ENCODE results near the gene LTF. TPM values are rescaled to one million over a fixed set of nuclear protein-coding genes. Genes with fewer than 3 reads are reported as not detected.

LTF gene
- total and polyA plus RNA-seq, 8 donors = 6.9 to 21.0 (median 11.2) TPM

- Histone ChIP-seq H3K27ac (peak overlapping the region; percentile 63 to 94 (median 84)), H3K27me3 (no peaks in the 10 kb centered on the region), H3K4me3 (peak overlapping the region in 3 of 4 donors; percentile 0 to 43 (median 42)), H3K36me3 (no peaks in the 10 kb centered on the region), H3K4me1 (peaks cover 0 to 10% (median 4%) of the 10 kb centered on the region in 3 donors), H3K9me3 (no peaks in the 10 kb centered on the region)
- ATAC-seq (peak; percentile 83 to 90 (median 86)), DNase-seq (peak; percentile 88 to 96 (median 93)), FAIRE-seq (no peak)
- TF ChIP-seq CTCF (IDR thresholded peaks at IDR 0.05) = no peak
- WGBS, 2 donors = 24 to 26% methylated on average over 10 of the region's 10 CpGs
- intact Hi-C loops (cut with DNase I) = loop anchor here in 1 of 3 donors (5.0 kb wide), 1 partner anchor 142 kb away; no protein-coding TSS in a partner anchor
Observed at GRCh38 chr3:46484911-46485778, 20.4 kb upstream of the LTF start.

- intact Hi-C loops (cut with DNase I) = loop anchor here in 1 of 3 donors (5.0 kb wide), 1 partner anchor 143 kb away; no protein-coding TSS in a partner anchor
- H3K9me3 ChIP-seq = no peaks in the 10 kb centered on the region
- H3K27ac ChIP-seq = peak overlapping the region; percentile 63 to 94 (median 84)
- 66 to 77% methylated on average over 1 of the region's 1 CpG for WGBS, 2 donors
- FAIRE-seq = no peak
- H3K27me3 ChIP-seq = no peaks in the 10 kb centered on the region
- peaks cover 0 to 9% (median 4%) of the 10 kb centered on the region in 3 donors for H3K4me1 ChIP-seq
- peak overlapping the region in 3 of 4 donors; percentile 0 to 43 (median 42) for H3K4me3 ChIP-seq
- peak in 3 of 4 donors; percentile 3 to 26 (median 26) for ATAC-seq
- TF ChIP-seq CTCF (IDR thresholded peaks at IDR 0.05) = no peak
- no peaks in the 10 kb centered on the region for H3K36me3 ChIP-seq
- peak in 2 of 6 donors; percentile 18 to 30 for DNase-seq
Observed at GRCh38 chr3:46484388-46484787, 19.7 kb upstream of the LTF start.

GRCh38 chr3:46483825-46484224 lies 19.1 kb upstream of the LTF start:
- H3K27ac ChIP-seq = peak overlapping the region in 2 of 4 donors; percentile 92 to 94
- peak overlapping the region in 2 of 4 donors; percentile 42 to 43 for H3K4me3 ChIP-seq
- intact Hi-C loops (cut with DNase I) = loop anchor here in 1 of 3 donors (5.0 kb wide), 1 partner anchor 143 kb away; no protein-coding TSS in a partner anchor
- TF ChIP-seq CTCF (IDR thresholded peaks at IDR 0.05) = no peak
- DNase-seq (no peak), ATAC-seq (no peak), FAIRE-seq (no peak)
- no peaks in the 10 kb centered on the region for H3K27me3 ChIP-seq
- H3K36me3 ChIP-seq = no peaks in the 10 kb centered on the region
- H3K9me3 ChIP-seq = no peaks in the 10 kb centered on the region
- H3K4me1 ChIP-seq = peaks cover 0 to 4% (median under 1%) of the 10 kb centered on the region in 3 donors
- WGBS, 2 donors = 78 to 79% methylated on average over 2 of the region's 2 CpGs

GRCh38 chr3:46482632-46483350 lies 18.1 kb upstream of the LTF start:
- ATAC-seq (no peak), FAIRE-seq (no peak)
- H3K27ac ChIP-seq = peak overlapping the region in 2 of 4 donors; percentile 92 to 94

More at GRCh38 chr3:46482632-46483350, 18.1 kb upstream of the LTF start:
- WGBS, 2 donors = 46 to 64% methylated on average over 1 of the region's 1 CpG
- Histone ChIP-seq H3K27me3 (no peaks in the 10 kb centered on the region), H3K4me3 (peak overlapping the region in 1 of 4 donors; percentile 43), H3K9me3 (no peaks in the 10 kb centered on the region), H3K36me3 (no peaks in the 10 kb centered on the region), H3K4me1 (peaks cover 0 to 4% (median 0%) of the 10 kb centered on the region in 3 donors)
- TF ChIP-seq CTCF (IDR thresholded peaks at IDR 0.05) = no peak
- intact Hi-C loops (cut with DNase I) = loop anchor here in 1 of 3 donors (5.0 kb wide), 1 partner anchor 145 kb away; no protein-coding TSS in a partner anchor
- DNase-seq = no peak

Measured in pancreas (tissue), 10 donors.